IMR-90 (cell line): ENCODE results near the gene CCDC12. TPM values are rescaled to one million over a fixed set of nuclear protein-coding genes. Genes with fewer than 3 reads are reported as not detected.

Experiments used
- ATAC-seq: fragments of 200-7000 bp; cut with Tn5 transposase; 2 replicates; pipeline ENCODE4 v1.9.1; 2020; ENCODE audit warnings: low read depth, mild to moderate bottlenecking, moderate library complexity
- BruUV-seq: library from RNA; stranded (reverse); fragments of 400-500 nt; replicated peaks from 2 replicates; lab custom pipeline; 2021; lab: Mats Ljungman, UMichigan
- CTCF ChIA-PET: fragments of 300-600 bp; formaldehyde crosslinking; extraction: SDS; loops from one replicate; lab custom pipeline; 2021; ENCODE audit warnings: antibody characterized with exemption; lab: Yijun Ruan, JAX
- POLR2A ChIA-PET: fragments of 300-600 bp; sonication (Branson Sonifier 250); formaldehyde crosslinking; loops from one replicate; lab custom pipeline; 2022; ENCODE audit warnings: antibody characterized with exemption; ENCODE audit not compliant: unreplicated experiment; lab: Charles Lee
- DNase-seq: peaks from one replicate; pipeline ENCODE4 v3.0.0; 2013
- H2AFZ ChIP-seq: replicated peaks from 2 replicates; pipeline ENCODE3; 2013; ENCODE audit warnings: low read length, mild to moderate bottlenecking; ENCODE audit not compliant: poor library complexity
- H2AK5ac ChIP-seq: 2 replicates; pipeline ENCODE4 v1.6.1; 2013; ENCODE audit warnings: low read depth, low read length, inconsistent platforms
- H2AK9ac ChIP-seq: replicated peaks from 2 replicates; pipeline ENCODE3; 2013; ENCODE audit warnings: mild to moderate bottlenecking, low read depth, low read length, moderate library complexity; ENCODE audit not compliant: poor library complexity
- H2BK120ac ChIP-seq: 2 replicates; pipeline ENCODE4 v1.6.1; 2013; ENCODE audit warnings: low read depth, low read length, inconsistent platforms
- H2BK15ac ChIP-seq: 3 replicates; pipeline ENCODE4 v1.6.1; 2013; ENCODE audit warnings: low read depth, low read length, inconsistent platforms
- H2BK20ac ChIP-seq: 2 replicates; pipeline ENCODE4 v1.6.1; 2013; ENCODE audit warnings: low read depth, mild to moderate bottlenecking, inconsistent platforms, low read length, moderate library complexity
- H2BK5ac ChIP-seq: 2 replicates; pipeline ENCODE4 v1.6.1; 2013; ENCODE audit warnings: mild to moderate bottlenecking, low read depth, low read length, inconsistent platforms; ENCODE audit not compliant: poor library complexity, severe bottlenecking
- H3K14ac ChIP-seq: replicated peaks from 2 replicates; pipeline ENCODE4 v1.6.1; 2013; ENCODE audit warnings: low read depth, low read length, inconsistent platforms
- H3K18ac ChIP-seq: 2 replicates; pipeline ENCODE4 v1.6.1; 2013; ENCODE audit warnings: low read depth, low read length, control low read depth
- H3K23ac ChIP-seq: 2 replicates; pipeline ENCODE4 v1.6.1; 2013; ENCODE audit warnings: low read depth, low read length, inconsistent platforms
- H3K27ac ChIP-seq: 2 replicates; pipeline ENCODE4 v1.5.1; 2013; ENCODE audit warnings: mild to moderate bottlenecking, control low read depth, low read length; ENCODE audit not compliant: insufficient read depth
- H3K27me3 ChIP-seq: 2 replicates; pipeline ENCODE4 v1.6.1; 2013; ENCODE audit warnings: low read length; ENCODE audit not compliant: control insufficient read depth, insufficient read depth
- H3K36me3 ChIP-seq: 2 replicates; pipeline ENCODE4 v1.6.1; 2013; ENCODE audit warnings: low read length, mixed read lengths; ENCODE audit not compliant: control insufficient read depth, insufficient read depth
- H3K4ac ChIP-seq: 2 replicates; pipeline ENCODE4 v1.6.1; 2013; ENCODE audit warnings: low read depth, low read length, inconsistent platforms
- H3K4me1 ChIP-seq: 2 replicates; pipeline ENCODE4 v1.6.1; 2013; ENCODE audit warnings: low read length, mixed read lengths; ENCODE audit not compliant: control insufficient read depth, insufficient read depth
- H3K4me2 ChIP-seq: 2 replicates; pipeline ENCODE4 v1.6.1; 2013; ENCODE audit warnings: low read depth, mild to moderate bottlenecking, control low read depth, low read length, moderate library complexity
- H3K4me3 ChIP-seq: 2 replicates; pipeline ENCODE4 v1.5.1; 2013; ENCODE audit warnings: low read depth, mild to moderate bottlenecking, control low read depth, low read length, moderate library complexity; ENCODE audit not compliant: insufficient read depth
- H3K56ac ChIP-seq: 2 replicates; pipeline ENCODE4 v1.6.1; 2013; ENCODE audit warnings: low read length, inconsistent platforms; ENCODE audit not compliant: insufficient read depth; ENCODE audit errors: extremely low read depth
- H3K79me1 ChIP-seq, 2 experiments: 2 replicates each; pipeline ENCODE4 v1.6.1; 2013; ENCODE audit warnings: low read length in 2 of 2, inconsistent platforms in 1 of 2, low read depth in 1 of 2
- H3K9ac ChIP-seq: 2 replicates; pipeline ENCODE4 v1.6.1; 2013; ENCODE audit warnings: low read depth, low read length, control low read depth
- H3K9me1 ChIP-seq: 2 replicates; pipeline ENCODE4 v1.6.1; 2013; ENCODE audit warnings: low read length, inconsistent platforms; ENCODE audit not compliant: insufficient read depth
- H3K9me3 ChIP-seq: 2 replicates; pipeline ENCODE4 v1.6.1; 2013; ENCODE audit warnings: low read length; ENCODE audit not compliant: control insufficient read depth, insufficient read depth
- H4K20me1 ChIP-seq: 2 replicates; pipeline ENCODE4 v1.6.1; 2013; ENCODE audit warnings: low read length, inconsistent platforms; ENCODE audit not compliant: insufficient read depth
- H4K5ac ChIP-seq: 2 replicates; pipeline ENCODE4 v1.6.1; 2013; ENCODE audit warnings: mild to moderate bottlenecking, low read depth, low read length, control low read depth
- H4K8ac ChIP-seq, 2 experiments: 2 replicates each; pipeline ENCODE4 v1.6.1; 2013; ENCODE audit warnings: low read depth in 2 of 2, low read length in 2 of 2, control low read depth in 1 of 2, inconsistent platforms in 1 of 2
- H4K91ac ChIP-seq: 2 replicates; pipeline ENCODE4 v1.6.1; 2013; ENCODE audit warnings: low read depth, low read length, inconsistent platforms; ENCODE audit not compliant: insufficient read depth
- CEBPB ChIP-seq: IDR thresholded peaks from 2 replicates; pipeline ENCODE4 v1.6.1; 2012; ENCODE audit warnings: low read depth, low read length, improper control_type of control experiment
- CHD1 ChIP-seq: IDR thresholded peaks from 2 replicates; pipeline ENCODE4 v1.6.1; 2012; ENCODE audit warnings: low read depth, low read length, improper control_type of control experiment
- CTCF ChIP-seq: conservative IDR thresholded peaks from 2 replicates; pipeline ENCODE4 v1.5.1; 2012; ENCODE audit warnings: mild to moderate bottlenecking, low read depth, low read length, improper control_type of control experiment
- ELK1 ChIP-seq: fragments of 150-350 bp; IDR thresholded peaks from 2 replicates; pipeline ENCODE4 v1.6.1; 2016; ENCODE audit warnings: low read depth, mild to moderate bottlenecking, low read length, moderate library complexity, borderline replicate concordance
- FOS ChIP-seq: fragments of 150-350 bp; IDR thresholded peaks from 2 replicates; pipeline ENCODE4 v1.6.1; 2016; ENCODE audit warnings: low read depth, low read length
- MAFK ChIP-seq: IDR thresholded peaks from 2 replicates; pipeline ENCODE4 v1.6.1; 2012; ENCODE audit warnings: low read depth, low read length, improper control_type of control experiment
- MAZ ChIP-seq: IDR thresholded peaks from 2 replicates; pipeline ENCODE4 v1.6.1; 2012; ENCODE audit warnings: low read depth, mild to moderate bottlenecking, low read length, improper control_type of control experiment, moderate library complexity, borderline replicate concordance
- MXI1 ChIP-seq: IDR thresholded peaks from 2 replicates; pipeline ENCODE4 v1.6.1; 2012; ENCODE audit warnings: low read depth, mild to moderate bottlenecking, low read length, moderate library complexity, borderline replicate concordance
- NFE2L2 ChIP-seq: fragments of 150-350 bp; IDR thresholded peaks from 2 replicates; pipeline ENCODE4 v1.6.1; 2016; ENCODE audit warnings: low read depth, mild to moderate bottlenecking, low read length
- POLR2A ChIP-seq: IDR thresholded peaks from 2 replicates; pipeline ENCODE4 v1.6.1; 2012; ENCODE audit warnings: mild to moderate bottlenecking, low read depth, low read length
- RAD21 ChIP-seq: IDR thresholded peaks from 2 replicates; pipeline ENCODE4 v1.6.1; 2012; ENCODE audit warnings: low read length, improper control_type of control experiment
- RCOR1 ChIP-seq: IDR thresholded peaks from 2 replicates; pipeline ENCODE4 v1.6.1; 2012; ENCODE audit warnings: mild to moderate bottlenecking, low read length, improper control_type of control experiment; ENCODE audit not compliant: insufficient replicate concordance
- USF2 ChIP-seq: fragments of 150-350 bp; IDR thresholded peaks from 2 replicates; pipeline ENCODE4 v1.6.1; 2017; ENCODE audit warnings: mild to moderate bottlenecking, antibody characterized with exemption, low read length, low read depth
- WGBS, 2 experiments: methylation state at CpG; one replicate each; pipeline versions ENCODE4 v1.1.5 to v1.1.7; 2013; ENCODE audit warnings: missing lambda C conversion rate in 2 of 2; ENCODE audit not compliant: insufficient read length in 1 of 2; ENCODE audit errors: extremely low coverage in 2 of 2; 5-methylcytosine and 5-hydroxymethylcytosine counted together
- dilution Hi-C: fragments of 300-500 bp; cut with HindIII; formaldehyde crosslinking; loops from one replicate; pipeline ENCODE4 v1.14.3; 2018; ENCODE audit warnings: low sequenced_read_pairs; ENCODE audit not compliant: unreplicated experiment
- in situ Hi-C: fragments of 300-500 bp; cut with MboI; formaldehyde crosslinking; loops from 3 replicates; pipeline ENCODE4 v1.14.3; 2019; ENCODE audit warnings: low sequenced_read_pairs, inconsistent platforms, mixed read lengths
- intact Hi-C: fragments of 100-400 bp; cut with micrococcal nuclease; formaldehyde crosslinking; loops from 2 replicates; pipeline ENCODE4 v1.10.0; 2022
- polyA plus RNA-seq, 3 experiments: library from polyadenylated mRNA; depleted of rRNA; stranded (reverse); fragments of >200 nt; gene quantifications; 2 replicates each; pipeline ENCODE4 v1.2.3, GENCODE V29; 2012; ENCODE audit warnings: low replicate concordance in 1 of 3
- total RNA-seq: library from RNA; depleted of rRNA; stranded (reverse); fragments of >200 nt; gene quantifications from 2 replicates; pipeline ENCODE4 v1.2.3, GENCODE V29; 2012

Gene CCDC12
- total and polyA plus RNA-seq, 2 of the 4 experiments (the other 2 are of a cell fraction) = 15.2 to 35.1 TPM

- peak overlapping the region; percentile 93 for H2AK9ac ChIP-seq
- H3K79me1 ChIP-seq = peaks cover 3 to 42% of the 10 kb centered on the region in 2 experiments; a peak in 3 of 4 replicates
- POLR2A ChIA-PET = no interaction called here
- TF ChIP-seq USF2 = no peak
- TF ChIP-seq ELK1 = no peak
- TF ChIP-seq POLR2A = no peak
- no peak for TF ChIP-seq MXI1
- TF ChIP-seq MAZ = no peak
- no peak for TF ChIP-seq MAFK
- no peak for TF ChIP-seq FOS
- no peak for TF ChIP-seq CTCF
- no peak for TF ChIP-seq CEBPB
- TF ChIP-seq RAD21 = no peak
- TF ChIP-seq CHD1 = no peak
- no peak for TF ChIP-seq NFE2L2
- no peak for TF ChIP-seq RCOR1
- in situ Hi-C loops (no loop called here), dilution Hi-C loops (no loop called here), intact Hi-C loops (loop anchor here (2.0 kb wide), 1 partner anchor 43 kb away; no protein-coding TSS in a partner anchor)
- no TSS peak for BruUV-seq
- peak overlapping the region; percentile 89 for H4K91ac ChIP-seq
- H4K8ac ChIP-seq = peak overlapping the region in 1 of 2 experiments; percentile 94; a peak in 3 of 4 replicates
- H3K9me3 ChIP-seq = no peaks in the 10 kb centered on the region
- no peaks in the 10 kb centered on the region for H3K36me3 ChIP-seq
- DNase-seq = no peak
- peak overlapping the region; percentile 36; the same call in 1 of the 2 replicates for H3K18ac ChIP-seq
- no peak overlapping the region; the same call in 1 of the 2 replicates for H3K14ac ChIP-seq
- peak overlapping the region; percentile 91 for H2BK120ac ChIP-seq
- no peaks in the 10 kb centered on the region for H3K27me3 ChIP-seq
- CTCF ChIA-PET = interaction anchor here (0.6 kb wide), 2 partner anchors 247 to 523 kb away, joined by 4 read pairs; no protein-coding TSS in a partner anchor
- H3K23ac ChIP-seq = 0 out of 2 replicates have a peak overlapping the region, but pooled peaks have one; percentile 25
- no peak overlapping the region for H3K4me3 ChIP-seq
- peaks cover 19% of the 10 kb centered on the region; the same call in 1 of the 2 replicates for H4K20me1 ChIP-seq
- no peak overlapping the region for H3K56ac ChIP-seq
- H2AFZ ChIP-seq = peak overlapping the region; percentile 5
- H3K4me1 ChIP-seq = peaks cover 9% of the 10 kb centered on the region
- H3K27ac ChIP-seq = peak overlapping the region; percentile 64; the same call in 1 of the 2 replicates
- no peak for ATAC-seq
- H2BK5ac ChIP-seq = peak overlapping the region; percentile 86
- peak overlapping the region; percentile 70; the same call in 1 of the 3 replicates for H2BK15ac ChIP-seq
- WGBS, 2 experiments = no CpG with 5 or more reads among the region's 5 CpGs
- no peak overlapping the region for H3K4me2 ChIP-seq
- peak overlapping the region; percentile 95 for H2BK20ac ChIP-seq
- H4K5ac ChIP-seq = peak overlapping the region; percentile 69
- peak overlapping the region; percentile 94 for H3K4ac ChIP-seq
- H3K9me1 ChIP-seq = peaks cover 3% of the 10 kb centered on the region
- H2AK5ac ChIP-seq = peak overlapping the region; percentile 97
- no peak overlapping the region for H3K9ac ChIP-seq
These were observed 1.3 kb upstream of the CCDC12 start for GRCh38 chr3:46977811-46978195.
